GM18526 (cell line): Measurements from ENCODE around the gene OR13A1.

ENCODE experiments used
- POLR2A ChIP-seq: IDR thresholded peaks from 3 replicates; pipeline ENCODE4 v1.6.1; 2011; ENCODE audit not compliant: insufficient read length; ENCODE audit errors: extremely low read depth

Gene OR13A1

DNA sequence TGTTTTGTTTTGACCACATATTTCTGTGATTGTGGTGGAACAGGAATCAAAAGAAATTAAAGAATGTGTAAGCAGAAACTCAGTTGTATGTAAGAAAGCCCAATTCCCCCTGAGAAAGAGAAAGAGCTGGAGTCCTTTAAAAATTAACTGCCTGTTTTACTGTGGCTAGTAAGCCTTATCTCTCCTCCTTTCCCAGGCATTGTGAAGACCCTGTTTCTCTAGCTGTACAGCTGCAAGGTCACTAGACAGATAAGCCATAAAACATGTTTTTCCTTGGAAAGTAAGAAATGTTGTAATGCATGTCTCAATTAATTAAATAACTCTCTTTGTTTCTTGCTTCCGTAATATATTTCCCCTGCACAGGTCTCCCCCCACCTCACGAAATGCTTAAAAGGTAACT lies 53.5 kb downstream of the OR13A1 start:
- TF ChIP-seq POLR2A = no peak

DNA sequence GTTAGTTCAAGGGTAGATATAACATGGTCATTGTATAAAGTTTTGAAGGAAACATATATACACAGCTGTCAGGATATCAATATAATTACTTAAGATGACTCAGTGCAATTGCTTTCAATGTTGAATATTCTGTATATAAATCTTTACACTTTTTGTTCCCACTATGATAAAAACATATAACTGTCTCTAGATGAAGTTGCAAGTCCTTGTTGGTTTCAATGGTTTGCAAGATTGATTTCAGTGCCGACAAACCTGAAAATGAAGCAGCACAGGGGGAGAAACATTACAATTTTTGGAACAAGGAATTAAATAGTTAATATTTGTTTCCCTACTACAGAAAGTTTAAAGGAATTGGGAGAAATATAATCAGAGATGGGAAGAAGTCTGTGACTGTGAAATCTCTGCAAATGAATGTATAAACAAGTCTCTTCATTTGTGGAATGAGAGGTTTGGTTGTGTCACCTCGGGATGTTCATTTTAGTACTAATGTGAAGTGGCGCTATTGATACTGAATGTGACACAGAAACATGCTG lies 54.1 kb downstream of the OR13A1 start:
- TF ChIP-seq POLR2A = no peak

DNA sequence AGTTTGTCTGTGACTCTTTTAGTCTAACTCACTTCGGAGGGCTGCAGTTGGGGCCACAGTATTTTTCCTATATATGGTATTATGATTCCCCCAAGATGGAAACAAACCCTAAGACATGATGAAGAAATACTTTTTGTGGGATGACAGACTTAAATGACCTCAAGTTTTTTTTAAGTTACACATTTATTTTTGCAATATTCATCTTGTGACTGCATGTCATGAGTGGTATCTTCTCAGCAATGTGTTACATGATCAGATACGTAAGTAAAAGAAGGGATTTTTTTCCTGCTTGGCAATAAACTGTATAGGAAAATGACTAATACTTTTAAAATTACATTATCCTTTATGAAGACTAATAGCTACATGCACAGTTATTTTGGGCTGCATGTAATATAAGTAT lies 57.8 kb downstream of the OR13A1 start:
- no peak for TF ChIP-seq POLR2A

GRCh38 chr10:45256246-45256645 lies 59.2 kb downstream of the OR13A1 start:
- no peak for TF ChIP-seq POLR2A

DNA sequence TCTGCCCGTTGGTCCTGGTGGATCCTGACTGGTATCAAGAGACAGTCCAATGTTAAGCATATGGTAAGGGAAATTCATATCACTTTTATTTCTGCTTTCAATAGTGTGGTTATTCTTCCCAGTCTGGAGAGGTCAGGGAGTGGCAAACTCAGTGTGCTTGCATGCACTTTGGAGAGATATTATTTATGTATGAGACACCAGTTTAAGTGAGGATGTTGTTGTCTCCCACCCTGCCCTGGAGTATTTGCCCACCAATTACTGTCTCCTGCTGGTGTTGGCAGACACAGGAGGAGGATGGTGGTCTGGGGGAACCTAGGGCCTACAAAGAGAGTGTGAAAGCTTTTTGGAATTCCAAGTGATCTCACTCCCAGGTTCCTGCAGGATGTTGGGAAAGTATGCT lies 59.7 kb downstream of the OR13A1 start:
- no peak for TF ChIP-seq POLR2A

DNA sequence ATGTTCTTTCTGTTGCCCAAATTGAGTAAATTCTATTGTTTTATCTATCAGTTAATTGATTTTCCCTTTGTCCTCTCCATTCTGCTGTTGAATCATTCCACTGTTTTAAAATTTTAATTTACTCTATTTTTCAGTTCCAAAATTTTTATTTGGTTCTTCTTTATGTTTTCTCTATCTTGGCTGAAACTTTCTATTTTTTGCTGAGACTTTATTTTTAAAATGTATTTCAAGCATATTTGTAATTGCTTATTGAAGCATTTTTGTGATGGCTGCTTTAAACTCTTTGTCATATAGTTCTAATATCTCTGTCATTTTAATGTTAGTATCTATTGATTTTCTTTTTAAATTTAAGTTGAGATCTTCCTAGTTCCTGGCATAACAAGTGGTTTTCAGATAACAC lies 60.5 kb downstream of the OR13A1 start:
- TF ChIP-seq POLR2A = no peak

GRCh38 chr10:45253183-45253914 lies 62.1 kb downstream of the OR13A1 start:
- TF ChIP-seq POLR2A = no peak
